GM12873 (cell line): ENCODE measurements around the gene FOXK1.

Experiments used
- CTCF ChIP-seq: IDR thresholded peaks from 2 replicates; pipeline ENCODE4 v1.5.1; 2012; ENCODE audit warnings: low read depth, mild to moderate bottlenecking, moderate library complexity, low read length, control low read depth; ENCODE audit not compliant: insufficient read depth; ENCODE audit errors: missing control alignments

The FOXK1 gene

GRCh38 chr7:4657640-4658417, 24.3 kb upstream of the FOXK1 start:
- TF ChIP-seq CTCF, result no peak

GRCh38 chr7:4659551-4660286, 22.4 kb upstream of the FOXK1 start:
- TF ChIP-seq CTCF, result peak; percentile 29

- TF ChIP-seq CTCF, result no peak
Observed at GRCh38 chr7:4661871-4662270, 20.2 kb upstream of the FOXK1 start.

- no peak for TF ChIP-seq CTCF
Observed at GRCh38 chr7:4663239-4664018, 18.7 kb upstream of the FOXK1 start.

- no peak for TF ChIP-seq CTCF
Observed at GRCh38 chr7:4665661-4666060, 16.4 kb upstream of the FOXK1 start.

- no peak for TF ChIP-seq CTCF
Observed at GRCh38 chr7:4667776-4668509, 14.2 kb upstream of the FOXK1 start.

- TF ChIP-seq CTCF, result no peak
Observed at GRCh38 chr7:4668510-4668847, 13.6 kb upstream of the FOXK1 start.
